Measurements from ENCODE around the gene ADGRL3.

ADGRL3 gene

GRCh38 chr4:61374447-61374891, 174.3 kb downstream of the ADGRL3 start:
- no peaks in the 10 kb centered on the region for H3K79me2 ChIP-seq (ENCODE audit: control insufficient read depth, insufficient read depth, low read length, poor library complexity)

GRCh38 chr4:61375301-61375700, 175.2 kb downstream of the ADGRL3 start:
- H4K12ac ChIP-seq (ENCODE audit: low read depth, low read length): no peak overlapping the region
- peak in 1 of 2 donors; percentile 3 for DNase-seq
- no peak overlapping the region for H2BK5ac ChIP-seq (ENCODE audit: low read depth, low read length, poor library complexity)
- no peak overlapping the region for H3K27ac ChIP-seq (ENCODE audit: low read depth, low read length)
- H2BK120ac ChIP-seq (ENCODE audit: insufficient read depth, low read length, poor library complexity): no peak overlapping the region
- no peaks in the 10 kb centered on the region for H3K79me1 ChIP-seq (ENCODE audit: low read length)
- no peaks in the 10 kb centered on the region for H3K79me2 ChIP-seq (ENCODE audit: control insufficient read depth, insufficient read depth, low read length, poor library complexity)
- WGBS (ENCODE audit: extremely low coverage, insufficient coverage, insufficient read length): no CpG with 5 or more reads among the region's 2 CpGs
- H3K4me1 ChIP-seq (ENCODE audit: control insufficient read depth in 1 of 2, insufficient read depth in 2 of 2, low read length in 2 of 2): no peaks in the 10 kb centered on the region
- no peak overlapping the region for H3K23ac ChIP-seq (ENCODE audit: low read length)
- H4K91ac ChIP-seq (ENCODE audit: low read depth, low read length): no peak overlapping the region
- H3K9me3 ChIP-seq (ENCODE audit: insufficient read depth, low read depth, low read length): no peaks in the 10 kb centered on the region
- H3K18ac ChIP-seq (ENCODE audit: low read length): no peak overlapping the region
- no peaks in the 10 kb centered on the region for H3K36me3 ChIP-seq (ENCODE audit: control insufficient read depth in 1 of 2, insufficient read depth in 2 of 2, low read length in 2 of 2)
- H2BK12ac ChIP-seq (ENCODE audit: low read length): no peak overlapping the region
- H3K4me2 ChIP-seq (ENCODE audit: low read length): no peak overlapping the region
- no peak overlapping the region for H3K4ac ChIP-seq (ENCODE audit: low read depth, low read length)
- H2AK5ac ChIP-seq (ENCODE audit: low read length): no peak overlapping the region
- H2AFZ ChIP-seq (ENCODE audit: insufficient read depth, low read length, poor library complexity): no peak overlapping the region
- no peak overlapping the region for H3K14ac ChIP-seq (ENCODE audit: low read length)
- H3K9ac ChIP-seq (ENCODE audit: low read length): no peak overlapping the region
- H4K8ac ChIP-seq (ENCODE audit: low read depth, low read length): no peak overlapping the region
- no peaks in the 10 kb centered on the region for H3K27me3 ChIP-seq (ENCODE audit: insufficient read depth, low read length)
- H3K4me3 ChIP-seq (ENCODE audit: low read depth, low read length): no peak overlapping the region

More at GRCh38 chr4:61374447-61374891, 174.3 kb downstream of the ADGRL3 start:
- no peaks in the 10 kb centered on the region for H3K4me1 ChIP-seq (ENCODE audit: control insufficient read depth in 1 of 2, insufficient read depth in 2 of 2, low read length in 2 of 2)
- no peak overlapping the region for H2BK120ac ChIP-seq (ENCODE audit: insufficient read depth, low read length, poor library complexity)
- H2BK5ac ChIP-seq (ENCODE audit: low read depth, low read length, poor library complexity): no peak overlapping the region
- no peak overlapping the region for H3K9ac ChIP-seq (ENCODE audit: low read length)
- no peak overlapping the region for H4K91ac ChIP-seq (ENCODE audit: low read depth, low read length)
- no peak overlapping the region for H4K8ac ChIP-seq (ENCODE audit: low read depth, low read length)
- H3K27ac ChIP-seq (ENCODE audit: low read depth, low read length): no peak overlapping the region
- H2AFZ ChIP-seq (ENCODE audit: insufficient read depth, low read length, poor library complexity): no peak overlapping the region
- H3K4me3 ChIP-seq (ENCODE audit: low read depth, low read length): no peak overlapping the region
- no peak overlapping the region for H3K23ac ChIP-seq (ENCODE audit: low read length)
- H3K4me2 ChIP-seq (ENCODE audit: low read length): no peak overlapping the region
- H3K4ac ChIP-seq (ENCODE audit: low read depth, low read length): no peak overlapping the region
- no peak overlapping the region for H2BK12ac ChIP-seq (ENCODE audit: low read length)
- no peak overlapping the region for H3K14ac ChIP-seq (ENCODE audit: low read length)
- no peak overlapping the region for H2AK5ac ChIP-seq (ENCODE audit: low read length)
- WGBS (ENCODE audit: extremely low coverage, insufficient coverage, insufficient read length): no CpG with 5 or more reads among the region's 1 CpG
- no peak for DNase-seq
- no peaks in the 10 kb centered on the region for H3K9me3 ChIP-seq (ENCODE audit: insufficient read depth, low read depth, low read length)
- no peaks in the 10 kb centered on the region for H3K27me3 ChIP-seq (ENCODE audit: insufficient read depth, low read length)
- H3K36me3 ChIP-seq (ENCODE audit: control insufficient read depth in 1 of 2, insufficient read depth in 2 of 2, low read length in 2 of 2): no peaks in the 10 kb centered on the region
- no peak overlapping the region for H3K18ac ChIP-seq (ENCODE audit: low read length)
- H3K79me1 ChIP-seq (ENCODE audit: low read length): no peaks in the 10 kb centered on the region
- no peak overlapping the region for H4K12ac ChIP-seq (ENCODE audit: low read depth, low read length)

- no peaks in the 10 kb centered on the region for H3K79me1 ChIP-seq (ENCODE audit: low read length)
- H2AFZ ChIP-seq (ENCODE audit: insufficient read depth, low read length, poor library complexity): no peak overlapping the region
- no peak overlapping the region for H3K14ac ChIP-seq (ENCODE audit: low read length)
- no peaks in the 10 kb centered on the region for H3K36me3 ChIP-seq (ENCODE audit: control insufficient read depth in 1 of 2, insufficient read depth in 2 of 2, low read length in 2 of 2)
- H3K23ac ChIP-seq (ENCODE audit: low read length): no peak overlapping the region
- H2BK120ac ChIP-seq (ENCODE audit: insufficient read depth, low read length, poor library complexity): no peak overlapping the region
- H4K12ac ChIP-seq (ENCODE audit: low read depth, low read length): no peak overlapping the region
- H3K9ac ChIP-seq (ENCODE audit: low read length): no peak overlapping the region
- no peaks in the 10 kb centered on the region for H3K27me3 ChIP-seq (ENCODE audit: insufficient read depth, low read length)
- H3K4ac ChIP-seq (ENCODE audit: low read depth, low read length): no peak overlapping the region
- H3K27ac ChIP-seq (ENCODE audit: low read depth, low read length): no peak overlapping the region
- H2BK12ac ChIP-seq (ENCODE audit: low read length): no peak overlapping the region
- no peak overlapping the region for H3K4me3 ChIP-seq (ENCODE audit: low read depth, low read length)
- WGBS (ENCODE audit: extremely low coverage, insufficient coverage, insufficient read length): no CpG with 5 or more reads among the region's 3 CpGs
- no peaks in the 10 kb centered on the region for H3K9me3 ChIP-seq (ENCODE audit: insufficient read depth, low read depth, low read length)
- no peak overlapping the region for H2BK5ac ChIP-seq (ENCODE audit: low read depth, low read length, poor library complexity)
- H2AK5ac ChIP-seq (ENCODE audit: low read length): no peak overlapping the region
- no peaks in the 10 kb centered on the region for H3K79me2 ChIP-seq (ENCODE audit: control insufficient read depth, insufficient read depth, low read length, poor library complexity)
- no peak overlapping the region for H3K4me2 ChIP-seq (ENCODE audit: low read length)
- no peak overlapping the region for H4K91ac ChIP-seq (ENCODE audit: low read depth, low read length)
- DNase-seq: no peak
- no peak overlapping the region for H3K18ac ChIP-seq (ENCODE audit: low read length)
- H3K4me1 ChIP-seq (ENCODE audit: control insufficient read depth in 1 of 2, insufficient read depth in 2 of 2, low read length in 2 of 2): no peaks in the 10 kb centered on the region
- H4K8ac ChIP-seq (ENCODE audit: low read depth, low read length): no peak overlapping the region
Observed at GRCh38 chr4:61376301-61376700, 176.2 kb downstream of the ADGRL3 start.

- Histone ChIP-seq H3K14ac (ENCODE audit: low read length) (no peak overlapping the region), H4K91ac (ENCODE audit: low read depth, low read length) (no peak overlapping the region), H3K18ac (ENCODE audit: low read length) (no peak overlapping the region), H3K79me2 (ENCODE audit: control insufficient read depth, insufficient read depth, low read length, poor library complexity) (no peaks in the 10 kb centered on the region), H3K36me3 (ENCODE audit: control insufficient read depth in 1 of 2, insufficient read depth in 2 of 2, low read length in 2 of 2) (no peaks in the 10 kb centered on the region), H3K27ac (ENCODE audit: low read depth, low read length) (no peak overlapping the region), H3K79me1 (ENCODE audit: low read length) (no peaks in the 10 kb centered on the region), H2AK5ac (ENCODE audit: low read length) (no peak overlapping the region), H3K4me3 (ENCODE audit: low read depth, low read length) (no peak overlapping the region), H3K9ac (ENCODE audit: low read length) (no peak overlapping the region), H3K27me3 (ENCODE audit: insufficient read depth, low read length) (no peaks in the 10 kb centered on the region), H3K23ac (ENCODE audit: low read length) (no peak overlapping the region), H4K12ac (ENCODE audit: low read depth, low read length) (no peak overlapping the region), H2AFZ (ENCODE audit: insufficient read depth, low read length, poor library complexity) (no peak overlapping the region), H2BK5ac (ENCODE audit: low read depth, low read length, poor library complexity) (no peak overlapping the region), H3K4me2 (ENCODE audit: low read length) (no peak overlapping the region), H4K8ac (ENCODE audit: low read depth, low read length) (no peak overlapping the region), H3K9me3 (ENCODE audit: insufficient read depth, low read depth, low read length) (no peaks in the 10 kb centered on the region), H2BK12ac (ENCODE audit: low read length) (no peak overlapping the region), H2BK120ac (ENCODE audit: insufficient read depth, low read length, poor library complexity) (no peak overlapping the region), H3K4me1 (ENCODE audit: control insufficient read depth in 1 of 2, insufficient read depth in 2 of 2, low read length in 2 of 2) (no peaks in the 10 kb centered on the region), H3K4ac (ENCODE audit: low read depth, low read length) (no peak overlapping the region)
- DNase-seq: no peak
- WGBS (ENCODE audit: extremely low coverage, insufficient coverage, insufficient read length): no CpG with 5 or more reads among the region's 1 CpG
Observed at GRCh38 chr4:61379406-61379805, 179.3 kb downstream of the ADGRL3 start.

Measured in trophoblast cell (in vitro differentiated cells and primary cell).